Adrenal gland (tissue), 5 donors: ENCODE data around the gene FBXW10B.
"Not testable (repeated sequence)": the region's sequence is repeated elsewhere in the genome, so short reads cannot be mapped to it uniquely, and the experiment has no call there.

Experiments
- POLR2A ChIP-seq, 2 donors: fragments of 450-650 bp; IDR thresholded peaks; one replicate each; pipeline ENCODE4 v1.6.1; 2017; ENCODE audit warnings: antibody characterized with exemption in 2 of 2, mild to moderate bottlenecking in 2 of 2, moderate library complexity in 1 of 2
- TF ChIP-seq, protein P1 (sequence below), 6 experiments: fragments of 450-650 bp in 4 of 6; fragments of 200-600 bp in 2 of 6; sonication (generic) in 1 of 6; IDR thresholded peaks; 1 replicate in 5 of 6; 2 replicates in 1 of 6; pipeline versions ENCODE4 v1.5.1 to v1.8.0; 2016 to 2021; ENCODE audit warnings: antibody characterized with exemption in 6 of 6, mild to moderate bottlenecking in 2 of 6, moderate library complexity in 1 of 6
- donor health status: DM: no; HTN: no; CAD: no.

DNA sequence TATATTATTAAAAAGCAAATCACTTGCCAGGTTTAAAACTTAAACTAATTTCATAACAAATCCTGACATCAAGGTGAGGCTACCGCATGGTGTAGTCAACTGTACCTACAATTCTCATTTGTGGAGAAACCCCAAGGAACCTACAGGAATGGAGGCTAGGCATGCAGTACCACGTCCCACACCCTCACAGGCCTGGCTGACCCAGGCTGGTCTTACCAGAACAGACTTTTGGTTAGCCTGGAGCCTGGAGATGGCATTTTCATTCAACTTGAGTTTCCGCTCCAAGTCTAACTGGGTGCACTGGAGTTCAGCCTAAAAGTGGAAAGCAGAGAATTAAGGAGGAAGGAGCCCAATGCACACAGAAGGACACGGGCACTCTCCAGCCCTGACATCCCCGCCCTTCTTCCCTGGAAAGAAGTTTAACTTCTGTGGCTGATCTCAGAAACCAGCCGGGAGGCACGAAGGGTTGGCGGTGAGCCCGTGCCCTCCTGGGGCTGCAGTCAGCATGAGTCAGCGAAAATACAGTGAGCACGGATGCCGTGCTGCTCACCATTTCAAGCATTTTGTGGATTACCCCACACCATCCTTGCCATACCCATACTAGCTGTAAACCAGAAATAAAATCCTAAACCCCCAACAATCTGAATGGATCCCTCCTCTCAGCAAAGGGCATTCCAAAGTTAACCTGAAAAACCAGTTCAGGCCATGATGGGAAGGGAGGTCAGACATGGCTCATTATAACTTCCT lies 23.2 kb upstream of the FBXW10B start:
- TF ChIP-seq POLR2A (IDR thresholded peaks at IDR 0.05): not testable (repeated sequence)
- TF ChIP-seq, protein P1, sequence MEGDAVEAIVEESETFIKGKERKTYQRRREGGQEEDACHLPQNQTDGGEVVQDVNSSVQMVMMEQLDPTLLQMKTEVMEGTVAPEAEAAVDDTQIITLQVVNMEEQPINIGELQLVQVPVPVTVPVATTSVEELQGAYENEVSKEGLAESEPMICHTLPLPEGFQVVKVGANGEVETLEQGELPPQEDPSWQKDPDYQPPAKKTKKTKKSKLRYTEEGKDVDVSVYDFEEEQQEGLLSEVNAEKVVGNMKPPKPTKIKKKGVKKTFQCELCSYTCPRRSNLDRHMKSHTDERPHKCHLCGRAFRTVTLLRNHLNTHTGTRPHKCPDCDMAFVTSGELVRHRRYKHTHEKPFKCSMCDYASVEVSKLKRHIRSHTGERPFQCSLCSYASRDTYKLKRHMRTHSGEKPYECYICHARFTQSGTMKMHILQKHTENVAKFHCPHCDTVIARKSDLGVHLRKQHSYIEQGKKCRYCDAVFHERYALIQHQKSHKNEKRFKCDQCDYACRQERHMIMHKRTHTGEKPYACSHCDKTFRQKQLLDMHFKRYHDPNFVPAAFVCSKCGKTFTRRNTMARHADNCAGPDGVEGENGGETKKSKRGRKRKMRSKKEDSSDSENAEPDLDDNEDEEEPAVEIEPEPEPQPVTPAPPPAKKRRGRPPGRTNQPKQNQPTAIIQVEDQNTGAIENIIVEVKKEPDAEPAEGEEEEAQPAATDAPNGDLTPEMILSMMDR (IDR thresholded peaks at IDR 0.05): not testable (repeated sequence)
